HepG2 (cell line): ENCODE measurements around the gene PPCDC. TPM values are rescaled to one million over a fixed set of nuclear protein-coding genes. Genes with fewer than 3 reads are reported as not detected.

Experiments
- ATRX ChIP-seq: sonication (generic); formaldehyde crosslinking; IDR thresholded peaks from 2 replicates; pipeline ENCODE4 v1.4.0; 2020; ENCODE audit warnings: missing genetic modification reagents, borderline replicate concordance
- CAMTA2 ChIP-seq: sonication (generic); formaldehyde crosslinking; IDR thresholded peaks from 2 replicates; pipeline ENCODE4 v1.4.0; 2020; ENCODE audit warnings: mild to moderate bottlenecking, missing genetic modification reagents, borderline replicate concordance
- GPN1 ChIP-seq: sonication (generic); formaldehyde crosslinking; IDR thresholded peaks from 2 replicates; pipeline ENCODE4 v1.5.1; 2020; ENCODE audit warnings: missing genetic modification reagents, borderline replicate concordance
- ISL2 ChIP-seq: sonication (generic); formaldehyde crosslinking; IDR thresholded peaks from 2 replicates; pipeline ENCODE4 v1.5.0; 2020; ENCODE audit warnings: missing genetic modification reagents
- MBD4 ChIP-seq: IDR thresholded peaks from 2 replicates; pipeline ENCODE4 v1.6.1; 2012; ENCODE audit warnings: low read length, inconsistent platforms, borderline replicate concordance
- MXD1 ChIP-seq: sonication (generic); formaldehyde crosslinking; IDR thresholded peaks from 2 replicates; pipeline ENCODE4 v1.4.0; 2020; ENCODE audit warnings: mild to moderate bottlenecking, missing genetic modification reagents
- RBAK ChIP-seq: sonication (generic); formaldehyde crosslinking; IDR thresholded peaks from 2 replicates; pipeline ENCODE4 v1.5.1; 2020; ENCODE audit warnings: mild to moderate bottlenecking, missing genetic modification reagents
- RFXANK ChIP-seq: IDR thresholded peaks from 2 replicates; pipeline ENCODE4 v1.6.1; 2016
- SIX4 ChIP-seq: sonication (generic); formaldehyde crosslinking; IDR thresholded peaks from 2 replicates; pipeline ENCODE4 v1.4.0; 2020; ENCODE audit warnings: missing genetic modification reagents
- ZBTB37 ChIP-seq: sonication (generic); formaldehyde crosslinking; IDR thresholded peaks from 2 replicates; pipeline ENCODE4 v1.4.0; 2020; ENCODE audit warnings: mild to moderate bottlenecking, missing genetic modification reagents
- ZBTB38 ChIP-seq: sonication (generic); formaldehyde crosslinking; IDR thresholded peaks from 2 replicates; pipeline ENCODE4 v1.5.1; 2020; ENCODE audit warnings: mild to moderate bottlenecking, missing genetic modification reagents
- ZBTB7B ChIP-seq: sonication (generic); formaldehyde crosslinking; IDR thresholded peaks from 2 replicates; pipeline ENCODE4 v1.4.0; 2020; ENCODE audit warnings: missing genetic modification reagents
- ZMYM3 ChIP-seq: sonication (generic); formaldehyde crosslinking; IDR thresholded peaks from 2 replicates; pipeline ENCODE4 v1.5.1; 2020; ENCODE audit warnings: mild to moderate bottlenecking, missing genetic modification reagents
- ZNF24 ChIP-seq: fragments of 450-650 bp; IDR thresholded peaks from 2 replicates; pipeline ENCODE4 v1.6.1; 2017; ENCODE audit warnings: antibody characterized with exemption, mild to moderate bottlenecking
- ZNF329 ChIP-seq: sonication (generic); formaldehyde crosslinking; IDR thresholded peaks from 2 replicates; pipeline ENCODE4 v1.9.0; 2021; ENCODE audit warnings: low read depth, mild to moderate bottlenecking, missing genetic modification reagents
- ZNF557 ChIP-seq: sonication (generic); formaldehyde crosslinking; IDR thresholded peaks from 2 replicates; pipeline ENCODE4 v1.4.0; 2020; ENCODE audit warnings: missing genetic modification reagents
- ZNF558 ChIP-seq: sonication (generic); formaldehyde crosslinking; IDR thresholded peaks from 2 replicates; pipeline ENCODE4 v1.9.0; 2022; ENCODE audit warnings: mild to moderate bottlenecking, missing genetic modification reagents, borderline replicate concordance
- ZNF616 ChIP-seq: sonication (generic); formaldehyde crosslinking; IDR thresholded peaks from 2 replicates; pipeline ENCODE4 v1.5.0; 2020; ENCODE audit warnings: low read depth, mild to moderate bottlenecking, missing genetic modification reagents
- ZNF816 ChIP-seq: sonication (generic); formaldehyde crosslinking; IDR thresholded peaks from 2 replicates; pipeline ENCODE4 v1.8.0; 2022; ENCODE audit warnings: missing genetic modification reagents, mild to moderate bottlenecking, borderline replicate concordance
- polyA plus RNA-seq, 8 experiments: library from polyadenylated mRNA; depleted of rRNA in 3 of 8; stranded (reverse) in 7 of 8; unstranded in 1 of 8; fragments of >200 nt; fragmentation: Illumina TruSeq in 4 of 8; extraction: Trizol in 4 of 8; gene quantifications; 2 replicates each; pipeline versions ENCODE4 v1.2.1 to v1.2.3, GENCODE V29; 2011 to 2016; ENCODE audit warnings: low read depth in 4 of 8, missing spikeins in 1 of 8, mixed read lengths in 1 of 8; ENCODE audit not compliant: insufficient read depth in 1 of 8
- total RNA-seq, 5 experiments: library from RNA; depleted of rRNA; stranded (reverse); fragments of >200 nt; fragmentation: Illumina TruSeq; extraction: Trizol; gene quantifications; 2 replicates each; pipeline ENCODE4 v1.2.3, GENCODE V29; 2016; ENCODE audit warnings: low read depth in 1 of 5
- TF ChIP-seq, protein P1 (sequence below): sonication (generic); formaldehyde crosslinking; IDR thresholded peaks from 2 replicates; pipeline ENCODE4 v1.8.1; 2023; ENCODE audit warnings: mild to moderate bottlenecking, inconsistent platforms, moderate library complexity, missing genetic modification reagents, borderline replicate concordance
- TF ChIP-seq, protein P2 (sequence below): sonication (generic); formaldehyde crosslinking; IDR thresholded peaks from 2 replicates; pipeline ENCODE4 v1.4.0; 2020; ENCODE audit warnings: low read depth, mild to moderate bottlenecking, missing genetic modification reagents
- TF ChIP-seq, protein P3 (sequence below): sonication (generic); formaldehyde crosslinking; IDR thresholded peaks from 2 replicates; pipeline ENCODE4 v1.8.0; 2022; ENCODE audit warnings: mild to moderate bottlenecking, missing genetic modification reagents, borderline replicate concordance

PPCDC gene
- total and polyA plus RNA-seq, 2 of the 13 experiments (the other 11 are each of a cell fraction or from before 2014, with no cell fraction given): 12.3 to 12.8 TPM

- no peak for TF ChIP-seq ZBTB37 (CRISPR knock-in tag)
- TF ChIP-seq ZBTB7B (CRISPR knock-in tag): peak; percentile 51; the same call in 1 of the 2 replicates
- TF ChIP-seq CAMTA2 (CRISPR knock-in tag): 0 out of 2 replicates have a peak, but pooled peaks have one; percentile 27
- TF ChIP-seq RFXANK (CRISPR knock-in tag): no peak
- no peak for TF ChIP-seq MBD4
- TF ChIP-seq, protein P1, sequence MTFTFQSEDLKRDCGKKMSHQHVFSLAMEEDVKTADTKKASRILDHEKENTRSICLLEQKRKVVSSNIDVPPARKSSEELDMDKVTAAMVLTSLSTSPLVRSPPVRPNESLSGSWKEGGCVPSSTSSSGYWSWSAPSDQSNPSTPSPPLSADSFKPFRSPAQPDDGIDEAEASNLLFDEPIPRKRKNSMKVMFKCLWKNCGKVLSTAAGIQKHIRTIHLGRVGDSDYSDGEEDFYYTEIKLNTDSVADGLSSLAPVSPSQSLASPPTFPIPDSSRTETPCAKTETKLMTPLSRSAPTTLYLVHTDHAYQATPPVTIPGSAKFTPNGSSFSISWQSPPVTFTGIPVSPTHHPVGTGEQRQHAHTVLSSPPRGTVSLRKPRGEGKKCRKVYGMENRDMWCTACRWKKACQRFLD (CRISPR knock-in tag): peak; percentile 42; the same call in 1 of the 2 replicates
- TF ChIP-seq MXD1: no peak
- peak; percentile 40; the same call in 1 of the 2 replicates for TF ChIP-seq ZBTB38 (CRISPR knock-in tag)
- no peak for TF ChIP-seq ZNF558
- TF ChIP-seq, protein P2, sequence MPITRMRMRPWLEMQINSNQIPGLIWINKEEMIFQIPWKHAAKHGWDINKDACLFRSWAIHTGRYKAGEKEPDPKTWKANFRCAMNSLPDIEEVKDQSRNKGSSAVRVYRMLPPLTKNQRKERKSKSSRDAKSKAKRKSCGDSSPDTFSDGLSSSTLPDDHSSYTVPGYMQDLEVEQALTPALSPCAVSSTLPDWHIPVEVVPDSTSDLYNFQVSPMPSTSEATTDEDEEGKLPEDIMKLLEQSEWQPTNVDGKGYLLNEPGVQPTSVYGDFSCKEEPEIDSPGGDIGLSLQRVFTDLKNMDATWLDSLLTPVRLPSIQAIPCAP (CRISPR knock-in tag): no peak
- TF ChIP-seq ZNF557 (CRISPR knock-in tag): no peak
- TF ChIP-seq ISL2 (CRISPR knock-in tag): peak; percentile 54; the same call in 1 of the 2 replicates
- no peak for TF ChIP-seq RBAK (CRISPR knock-in tag)
- no peak for TF ChIP-seq ZNF616 (CRISPR knock-in tag)
- no peak for TF ChIP-seq ZNF816
- TF ChIP-seq ZNF24: no peak
- TF ChIP-seq ZMYM3 (CRISPR knock-in tag): peak; percentile 24; the same call in 1 of the 2 replicates
- TF ChIP-seq GPN1 (CRISPR knock-in tag): no peak
- TF ChIP-seq, protein P3, sequence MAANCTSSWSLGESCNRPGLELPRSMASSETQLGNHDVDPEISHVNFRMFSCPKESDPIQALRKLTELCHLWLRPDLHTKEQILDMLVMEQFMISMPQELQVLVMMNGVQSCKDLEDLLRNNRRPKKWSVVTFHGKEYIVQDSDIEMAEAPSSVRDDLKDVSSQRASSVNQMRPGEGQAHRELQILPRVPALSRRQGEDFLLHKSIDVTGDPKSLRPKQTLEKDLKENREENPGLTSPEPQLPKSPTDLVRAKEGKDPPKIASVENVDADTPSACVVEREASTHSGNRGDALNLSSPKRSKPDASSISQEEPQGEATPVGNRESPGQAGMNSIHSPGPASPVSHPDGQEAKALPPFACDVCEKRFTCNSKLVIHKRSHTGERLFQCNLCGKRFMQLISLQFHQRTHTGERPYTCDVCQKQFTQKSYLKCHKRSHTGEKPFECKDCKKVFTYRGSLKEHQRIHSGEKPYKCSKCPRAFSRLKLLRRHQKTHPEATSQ (CRISPR knock-in tag): peak; percentile 67; the same call in 1 of the 2 replicates
- TF ChIP-seq SIX4 (CRISPR knock-in tag): no peak
- 0 out of 2 replicates have a peak, but pooled peaks have one; percentile 36 for TF ChIP-seq ZNF329 (CRISPR knock-in tag)
- TF ChIP-seq ATRX (CRISPR knock-in tag): no peak
Observed at GRCh38 chr15:75023181-75023871, at the start of gene PPCDC (continued).
